HCT116 (cell line): ENCODE data around the gene TRPM4. TPM values are rescaled to one million over a fixed set of nuclear protein-coding genes. Genes with fewer than 3 reads are reported as not detected.

ENCODE experiments used
- ATAC-seq: fragments of 200-7000 bp; cut with Tn5 transposase; 2 replicates; pipeline ENCODE4 v1.9.1; 2020; ENCODE audit warnings: mild to moderate bottlenecking, moderate library complexity
- BruUV-seq: library from RNA; stranded (reverse); fragments of 400-500 nt; replicated peaks from 2 replicates; lab custom pipeline; 2021; lab: Mats Ljungman, UMichigan
- CTCF ChIA-PET: fragments of 300-600 bp; sonication (Branson Sonifier 250); formaldehyde crosslinking; loops from one replicate; lab custom pipeline; 2021; ENCODE audit warnings: antibody characterized with exemption; lab: Charles Lee
- POLR2A ChIA-PET: fragments of 300-600, 350-600 bp; sonication (Branson Sonifier 250); formaldehyde crosslinking; loops from one replicate; lab custom pipeline; 2021; ENCODE audit warnings: antibody characterized with exemption; lab: Charles Lee
- RAD21 ChIA-PET, 2 experiments: fragments of 300-600 bp; sonication (Branson Sonifier 250); formaldehyde crosslinking; loops; one replicate each; lab custom pipeline; 2023; ENCODE audit warnings: low total read pairs in 2 of 2; ENCODE audit not compliant: uncharacterized antibody in 2 of 2, unreplicated experiment in 2 of 2, low non-redundant PET in 1 of 2; lab: Charles Lee
- DNase-seq: peaks from one replicate; pipeline ENCODE4 v3.0.0-alpha.2; 2010; ENCODE audit warnings: low read depth, low spot score
- H2AFZ ChIP-seq: fragments of 200-600 bp; shearing (Covaris generic), sonication (generic); 2 replicates; pipeline ENCODE4 v1.6.1; 2017; ENCODE audit warnings: low read depth, mixed run types, mixed read lengths, antibody characterized with exemption, low read length; ENCODE audit not compliant: poor library complexity, severe bottlenecking
- H3K27ac ChIP-seq: 2 replicates; pipeline ENCODE4 v1.5.1; 2012; ENCODE audit warnings: low read depth, low read length
- H3K27me3 ChIP-seq: fragments of 200-600 bp; sonication (generic); 2 replicates; pipeline ENCODE4 v1.6.1; 2016; ENCODE audit warnings: mixed run types, low read length, mixed read lengths; ENCODE audit not compliant: insufficient read depth
- H3K36me3 ChIP-seq, 2 experiments: fragments of 200-500 bp in 1 of 2; fragments of 200-600 bp in 1 of 2; sonication (Bioruptor generic) in 1 of 2; sonication (generic) in 1 of 2; 2 replicates each; pipeline versions ENCODE4 v1.5.1 to v1.6.1; 2014 to 2016; ENCODE audit warnings: low read length in 2 of 2, inconsistent platforms in 1 of 2, mixed read lengths in 1 of 2, mixed run types in 1 of 2; ENCODE audit not compliant: insufficient read depth in 2 of 2, control insufficient read depth in 1 of 2
- H3K4me1 ChIP-seq, 2 experiments: fragments of 200-600 bp in 1 of 2; sonication (generic) in 1 of 2; 2 replicates each; pipeline versions ENCODE4 v1.5.1 to v1.6.1; 2012 to 2017; ENCODE audit warnings: low read length in 2 of 2, inconsistent platforms in 1 of 2, mild to moderate bottlenecking in 1 of 2, mixed read lengths in 1 of 2, mixed run types in 1 of 2, moderate library complexity in 1 of 2; ENCODE audit not compliant: insufficient read depth in 2 of 2, control insufficient read depth in 1 of 2
- H3K4me2 ChIP-seq: fragments of 200-600 bp; sonication (generic); 2 replicates; pipeline ENCODE4 v1.6.1; 2017; ENCODE audit warnings: mixed run types, low read length, mixed read lengths
- H3K4me3 ChIP-seq, 2 experiments: fragments of 200-600 bp in 1 of 2; sonication (generic) in 1 of 2; replicated peaks in 1 of 2; 2 replicates each; pipeline ENCODE4 v1.5.1; 2011 to 2016; ENCODE audit warnings: low read length in 2 of 2, control low read depth in 1 of 2, low read depth in 1 of 2, mild to moderate bottlenecking in 1 of 2, mixed read lengths in 1 of 2, mixed run types in 1 of 2
- H3K79me2 ChIP-seq: fragments of 200-600 bp; sonication (generic); 2 replicates; pipeline ENCODE4 v1.6.1; 2017; ENCODE audit warnings: mild to moderate bottlenecking, mixed run types, low read length, moderate library complexity, mixed read lengths; ENCODE audit not compliant: insufficient read depth
- H3K9ac ChIP-seq: fragments of 200-600 bp; sonication (generic); 2 replicates; pipeline ENCODE4 v1.6.1; 2016; ENCODE audit warnings: low read length, mixed read lengths
- H3K9me2 ChIP-seq: fragments of 200-600 bp; sonication (generic), shearing (Covaris generic); 2 replicates; pipeline ENCODE4 v1.6.1; 2017; ENCODE audit warnings: mixed run types, mild to moderate bottlenecking, moderate library complexity; ENCODE audit not compliant: insufficient read depth
- H3K9me3 ChIP-seq, 2 experiments: fragments of 200-500 bp in 1 of 2; fragments of 200-600 bp in 1 of 2; sonication (Bioruptor generic) in 1 of 2; sonication (generic) in 1 of 2; 2 replicates each; pipeline ENCODE4 v1.6.1; 2014 to 2017; ENCODE audit warnings: low read length in 2 of 2, mixed read lengths in 2 of 2, inconsistent platforms in 1 of 2, low read depth in 1 of 2, mild to moderate bottlenecking in 1 of 2, mixed run types in 1 of 2, moderate library complexity in 1 of 2; ENCODE audit not compliant: control insufficient read depth in 1 of 2, insufficient read depth in 1 of 2
- H4K20me1 ChIP-seq: fragments of 200-600 bp; sonication (generic), shearing (Covaris generic); 2 replicates; pipeline ENCODE4 v1.6.1; 2017; ENCODE audit warnings: mixed run types, mild to moderate bottlenecking, moderate library complexity; ENCODE audit not compliant: insufficient read depth
- CBX3 ChIP-seq: IDR thresholded peaks from 2 replicates; pipeline ENCODE4 v1.6.1; 2012; ENCODE audit warnings: low read depth
- CEBPB ChIP-seq: IDR thresholded peaks from 2 replicates; pipeline ENCODE4 v1.6.1; 2012; ENCODE audit warnings: low read depth
- EGR1 ChIP-seq: IDR thresholded peaks from 2 replicates; pipeline ENCODE4 v1.6.1; 2012; ENCODE audit warnings: low read depth
- ELF1 ChIP-seq: IDR thresholded peaks from 2 replicates; pipeline ENCODE4 v1.6.1; 2012; ENCODE audit warnings: low read depth, borderline replicate concordance
- EZH2 ChIP-seq: fragments of 200-600 bp; sonication (generic); IDR thresholded peaks from 2 replicates; pipeline ENCODE4 v1.6.1; 2017; ENCODE audit warnings: antibody characterized with exemption, mixed run types
- FOSL1 ChIP-seq: IDR thresholded peaks from 2 replicates; pipeline ENCODE4 v1.6.1; 2012; ENCODE audit warnings: low read depth
- JUND ChIP-seq: IDR thresholded peaks from 2 replicates; pipeline ENCODE4 v1.6.1; 2012
- POLR2A ChIP-seq: IDR thresholded peaks from 2 replicates; pipeline ENCODE4 v1.7.0; 2011; ENCODE audit warnings: borderline replicate concordance; ENCODE audit not compliant: insufficient read depth, insufficient read length; ENCODE audit errors: extremely low read depth
- POLR2AphosphoS5 ChIP-seq: IDR thresholded peaks from 2 replicates; pipeline ENCODE4 v1.6.1; 2011; ENCODE audit warnings: mild to moderate bottlenecking, low read depth, low read length, moderate library complexity
- SIN3A ChIP-seq: IDR thresholded peaks from 2 replicates; pipeline ENCODE4 v1.6.1; 2012; ENCODE audit warnings: low read depth
- SP1 ChIP-seq: IDR thresholded peaks from 2 replicates; pipeline ENCODE4 v1.6.1; 2012; ENCODE audit warnings: low read depth
- SRF ChIP-seq: IDR thresholded peaks from 2 replicates; pipeline ENCODE4 v1.6.1; 2012; ENCODE audit warnings: low read depth
- TCF7L2 ChIP-seq: IDR thresholded peaks from 2 replicates; pipeline ENCODE4 v1.7.0; 2011; ENCODE audit warnings: borderline replicate concordance, inconsistent platforms; ENCODE audit not compliant: insufficient read depth, insufficient read length; ENCODE audit errors: extremely low read depth
- YY1 ChIP-seq: IDR thresholded peaks from 2 replicates; pipeline ENCODE4 v1.6.1; 2011; ENCODE audit warnings: low read length, low read depth, moderate library complexity, mild to moderate bottlenecking; ENCODE audit not compliant: insufficient replicate concordance; ENCODE audit errors: extremely low read depth
- ZFX ChIP-seq: fragments of 450-650 bp; IDR thresholded peaks from 2 replicates; pipeline ENCODE4 v1.6.1; 2017
- ZNF274 ChIP-seq: fragments of 200-500 bp; sonication (Bioruptor generic); IDR thresholded peaks from 2 replicates; pipeline ENCODE4 v1.6.1; 2014; ENCODE audit warnings: mild to moderate bottlenecking, low read depth, low read length, inconsistent platforms
- intact Hi-C: fragments of 100-400 bp; cut with micrococcal nuclease; formaldehyde crosslinking; loops from 2 replicates; pipeline ENCODE4 v1.10.0; 2022
- total RNA-seq: library from RNA; stranded (reverse); gene quantifications from one replicate; pipeline ENCODE4 v1.2.1, GENCODE V29; 2021; ENCODE audit not compliant: unreplicated experiment
- TF ChIP-seq, protein P1 (sequence below): IDR thresholded peaks from 2 replicates; pipeline ENCODE4 v1.6.1; 2011; ENCODE audit warnings: mild to moderate bottlenecking, low read length, moderate library complexity; ENCODE audit not compliant: insufficient replicate concordance; ENCODE audit errors: extremely low read depth
- TF ChIP-seq, protein P2 (sequence below): IDR thresholded peaks from 2 replicates; pipeline ENCODE4 v1.6.1; 2012
- TF ChIP-seq, protein P3 (sequence below), 3 experiments: fragments of 200-600 bp in 1 of 3; sonication (generic) in 1 of 3; IDR thresholded peaks in 2 of 3; conservative IDR thresholded peaks in 1 of 3; 2 replicates each; pipeline ENCODE4 v1.5.1; 2012 to 2017; ENCODE audit warnings: low read depth in 2 of 3, low read length in 2 of 3, antibody characterized with exemption in 1 of 3, borderline replicate concordance in 1 of 3, control low read depth in 1 of 3, mild to moderate bottlenecking in 1 of 3, mixed read lengths in 1 of 3, mixed run types in 1 of 3, moderate library complexity in 1 of 3; ENCODE audit not compliant: insufficient read depth in 1 of 3
- TF ChIP-seq, protein P4 (sequence below): IDR thresholded peaks from 2 replicates; pipeline ENCODE4 v1.6.1; 2012; ENCODE audit warnings: low read depth

The TRPM4 gene
- total RNA-seq, 1 experiment from 2014 or later: 44.2 TPM

- Histone ChIP-seq H3K4me3 (no peak overlapping the region), H3K9me3 (no peaks in the 10 kb centered on the region), H3K27me3 (no peaks in the 10 kb centered on the region), H3K27ac (no peak overlapping the region), H3K36me3 (no peaks in the 10 kb centered on the region), H3K4me1 (peaks cover 5 to 12% of the 10 kb centered on the region in 2 experiments), H4K20me1 (no peaks in the 10 kb centered on the region), H3K9me2 (no peaks in the 10 kb centered on the region), H2AFZ (no peak overlapping the region), H3K9ac (no peak overlapping the region), H3K4me2 (no peak overlapping the region), H3K79me2 (no peaks in the 10 kb centered on the region)
- TF ChIP-seq, protein P1, sequence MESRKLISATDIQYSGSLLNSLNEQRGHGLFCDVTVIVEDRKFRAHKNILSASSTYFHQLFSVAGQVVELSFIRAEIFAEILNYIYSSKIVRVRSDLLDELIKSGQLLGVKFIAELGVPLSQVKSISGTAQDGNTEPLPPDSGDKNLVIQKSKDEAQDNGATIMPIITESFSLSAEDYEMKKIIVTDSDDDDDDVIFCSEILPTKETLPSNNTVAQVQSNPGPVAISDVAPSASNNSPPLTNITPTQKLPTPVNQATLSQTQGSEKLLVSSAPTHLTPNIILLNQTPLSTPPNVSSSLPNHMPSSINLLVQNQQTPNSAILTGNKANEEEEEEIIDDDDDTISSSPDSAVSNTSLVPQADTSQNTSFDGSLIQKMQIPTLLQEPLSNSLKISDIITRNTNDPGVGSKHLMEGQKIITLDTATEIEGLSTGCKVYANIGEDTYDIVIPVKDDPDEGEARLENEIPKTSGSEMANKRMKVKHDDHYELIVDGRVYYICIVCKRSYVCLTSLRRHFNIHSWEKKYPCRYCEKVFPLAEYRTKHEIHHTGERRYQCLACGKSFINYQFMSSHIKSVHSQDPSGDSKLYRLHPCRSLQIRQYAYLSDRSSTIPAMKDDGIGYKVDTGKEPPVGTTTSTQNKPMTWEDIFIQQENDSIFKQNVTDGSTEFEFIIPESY: no peak
- TF ChIP-seq FOSL1 (no peak), JUND (no peak), SP1 (no peak), POLR2AphosphoS5 (no peak), ELF1 (no peak), EZH2 (no peak), TCF7L2 (no peak), CEBPB (no peak), POLR2A (no peak), CBX3 (no peak), ZFX (no peak), EGR1 (no peak), YY1 (no peak), SIN3A (no peak), ZNF274 (no peak), SRF (no peak)
- TF ChIP-seq, protein P2, sequence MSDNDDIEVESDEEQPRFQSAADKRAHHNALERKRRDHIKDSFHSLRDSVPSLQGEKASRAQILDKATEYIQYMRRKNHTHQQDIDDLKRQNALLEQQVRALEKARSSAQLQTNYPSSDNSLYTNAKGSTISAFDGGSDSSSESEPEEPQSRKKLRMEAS: no peak
- TF ChIP-seq, protein P3, sequence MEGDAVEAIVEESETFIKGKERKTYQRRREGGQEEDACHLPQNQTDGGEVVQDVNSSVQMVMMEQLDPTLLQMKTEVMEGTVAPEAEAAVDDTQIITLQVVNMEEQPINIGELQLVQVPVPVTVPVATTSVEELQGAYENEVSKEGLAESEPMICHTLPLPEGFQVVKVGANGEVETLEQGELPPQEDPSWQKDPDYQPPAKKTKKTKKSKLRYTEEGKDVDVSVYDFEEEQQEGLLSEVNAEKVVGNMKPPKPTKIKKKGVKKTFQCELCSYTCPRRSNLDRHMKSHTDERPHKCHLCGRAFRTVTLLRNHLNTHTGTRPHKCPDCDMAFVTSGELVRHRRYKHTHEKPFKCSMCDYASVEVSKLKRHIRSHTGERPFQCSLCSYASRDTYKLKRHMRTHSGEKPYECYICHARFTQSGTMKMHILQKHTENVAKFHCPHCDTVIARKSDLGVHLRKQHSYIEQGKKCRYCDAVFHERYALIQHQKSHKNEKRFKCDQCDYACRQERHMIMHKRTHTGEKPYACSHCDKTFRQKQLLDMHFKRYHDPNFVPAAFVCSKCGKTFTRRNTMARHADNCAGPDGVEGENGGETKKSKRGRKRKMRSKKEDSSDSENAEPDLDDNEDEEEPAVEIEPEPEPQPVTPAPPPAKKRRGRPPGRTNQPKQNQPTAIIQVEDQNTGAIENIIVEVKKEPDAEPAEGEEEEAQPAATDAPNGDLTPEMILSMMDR (IDR thresholded peaks at IDR 0.05 in 2 of 3, conservative IDR thresholded peaks at IDR 0.05 in 1 of 3; ENCODE audit: borderline replicate concordance in 1 of 3, insufficient read depth in 1 of 3, low read depth in 2 of 3, low read length in 2 of 3): no peak
- TF ChIP-seq, protein P4, sequence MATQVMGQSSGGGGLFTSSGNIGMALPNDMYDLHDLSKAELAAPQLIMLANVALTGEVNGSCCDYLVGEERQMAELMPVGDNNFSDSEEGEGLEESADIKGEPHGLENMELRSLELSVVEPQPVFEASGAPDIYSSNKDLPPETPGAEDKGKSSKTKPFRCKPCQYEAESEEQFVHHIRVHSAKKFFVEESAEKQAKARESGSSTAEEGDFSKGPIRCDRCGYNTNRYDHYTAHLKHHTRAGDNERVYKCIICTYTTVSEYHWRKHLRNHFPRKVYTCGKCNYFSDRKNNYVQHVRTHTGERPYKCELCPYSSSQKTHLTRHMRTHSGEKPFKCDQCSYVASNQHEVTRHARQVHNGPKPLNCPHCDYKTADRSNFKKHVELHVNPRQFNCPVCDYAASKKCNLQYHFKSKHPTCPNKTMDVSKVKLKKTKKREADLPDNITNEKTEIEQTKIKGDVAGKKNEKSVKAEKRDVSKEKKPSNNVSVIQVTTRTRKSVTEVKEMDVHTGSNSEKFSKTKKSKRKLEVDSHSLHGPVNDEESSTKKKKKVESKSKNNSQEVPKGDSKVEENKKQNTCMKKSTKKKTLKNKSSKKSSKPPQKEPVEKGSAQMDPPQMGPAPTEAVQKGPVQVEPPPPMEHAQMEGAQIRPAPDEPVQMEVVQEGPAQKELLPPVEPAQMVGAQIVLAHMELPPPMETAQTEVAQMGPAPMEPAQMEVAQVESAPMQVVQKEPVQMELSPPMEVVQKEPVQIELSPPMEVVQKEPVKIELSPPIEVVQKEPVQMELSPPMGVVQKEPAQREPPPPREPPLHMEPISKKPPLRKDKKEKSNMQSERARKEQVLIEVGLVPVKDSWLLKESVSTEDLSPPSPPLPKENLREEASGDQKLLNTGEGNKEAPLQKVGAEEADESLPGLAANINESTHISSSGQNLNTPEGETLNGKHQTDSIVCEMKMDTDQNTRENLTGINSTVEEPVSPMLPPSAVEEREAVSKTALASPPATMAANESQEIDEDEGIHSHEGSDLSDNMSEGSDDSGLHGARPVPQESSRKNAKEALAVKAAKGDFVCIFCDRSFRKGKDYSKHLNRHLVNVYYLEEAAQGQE: no peak
- CTCF ChIA-PET: no interaction called here
- RAD21 ChIA-PET: no interaction called here
- ATAC-seq (no peak), DNase-seq (no peak)
- intact Hi-C loops: no loop called here
- POLR2A ChIA-PET: no interaction called here
- BruUV-seq: no TSS peak
Observed at GRCh38 chr19:49140951-49141350, 16.6 kb upstream of the TRPM4 start.
